Endothelial cell of umbilical vein (primary cell): ENCODE results near the gene PRDX1. TPM values are rescaled to one million over a fixed set of nuclear protein-coding genes. Genes with fewer than 3 reads are reported as not detected.
A peak's percentile ranks its signal among the peaks of the same experiment; 100 is the strongest.

Experiments
- BruUV-seq: library from RNA; stranded (reverse); fragments of 400-500 nt; replicated peaks from 2 replicates; lab custom pipeline; 2021; lab: Mats Ljungman, UMichigan
- CTCF ChIA-PET: fragments of 300-600, 350-600 bp; sonication (Branson Sonifier 250); formaldehyde crosslinking; loops from one replicate; lab custom pipeline; 2021; ENCODE audit warnings: antibody characterized with exemption, inconsistent platforms; lab: Charles Lee
- POLR2A ChIA-PET: fragments of 300-600, 350-600 bp; sonication (Branson Sonifier 250); formaldehyde crosslinking; loops from one replicate; lab custom pipeline; 2021; ENCODE audit warnings: antibody characterized with exemption, inconsistent platforms; lab: Charles Lee
- DNase-seq: peaks from one replicate; pipeline ENCODE4 v3.0.0-alpha.2; 2011; ENCODE audit warnings: low read depth, low spot score
- FAIRE-seq: peaks from 2 replicates; lab custom pipeline; 2011; peaks lifted over from hg19 to GRCh38; lab: Jason Lieb, UNC
- H2AFZ ChIP-seq: 2 replicates; pipeline ENCODE4 v1.6.0; 2012; ENCODE audit warnings: low read depth, low read length, control low read depth, inconsistent platforms
- H3K27ac ChIP-seq: 2 replicates; pipeline ENCODE4 v1.5.1; 2011; ENCODE audit warnings: low read depth, mild to moderate bottlenecking, control low read depth, low read length, moderate library complexity; ENCODE audit not compliant: insufficient read depth
- H3K27me3 ChIP-seq, 2 experiments: 2 replicates each; pipeline versions ENCODE4 v1.6.0 to v1.6.1; 2011; ENCODE audit warnings: low read length in 2 of 2, mixed read lengths in 1 of 2; ENCODE audit not compliant: control insufficient read depth in 2 of 2, insufficient read depth in 2 of 2
- H3K36me3 ChIP-seq, 2 experiments: 2 replicates in 1 of 2; 3 replicates in 1 of 2; pipeline ENCODE4 v1.5.1; 2011; ENCODE audit warnings: low read length in 2 of 2, mild to moderate bottlenecking in 1 of 2, moderate library complexity in 1 of 2; ENCODE audit not compliant: control insufficient read depth in 2 of 2, insufficient read depth in 2 of 2; ENCODE audit errors: extremely low read depth in 1 of 2
- H3K4me1 ChIP-seq: 3 replicates; pipeline ENCODE4 v1.5.1; 2011; ENCODE audit warnings: mild to moderate bottlenecking, low read length; ENCODE audit not compliant: control insufficient read depth, insufficient read depth; ENCODE audit errors: extremely low read depth
- H3K4me2 ChIP-seq: 2 replicates; pipeline ENCODE4 v1.6.1; 2011; ENCODE audit warnings: low read length, control low read depth, mixed read lengths; ENCODE audit not compliant: insufficient read depth
- H3K4me3 ChIP-seq, 3 experiments: fragments of 200-600 bp in 1 of 3; sonication (generic), shearing (Covaris generic) in 1 of 3; replicated peaks in 1 of 3; 2 replicates each; pipeline ENCODE4 v1.5.1; 2011 to 2016; ENCODE audit warnings: control low read depth in 3 of 3, low read length in 3 of 3, mild to moderate bottlenecking in 2 of 3, inconsistent platforms in 1 of 3, low read depth in 1 of 3, moderate library complexity in 1 of 3; ENCODE audit not compliant: insufficient read depth in 1 of 3
- H3K79me2 ChIP-seq: 2 replicates; pipeline ENCODE4 v1.6.0; 2012; ENCODE audit warnings: low read length, inconsistent platforms; ENCODE audit not compliant: control insufficient read depth, insufficient read depth
- H3K9ac ChIP-seq: replicated peaks from 2 replicates; pipeline ENCODE3; 2011; ENCODE audit warnings: low read length, control low read depth; ENCODE audit not compliant: insufficient read depth; ENCODE audit errors: extremely low read depth
- H3K9me1 ChIP-seq: replicated peaks from 3 replicates; pipeline ENCODE4 v1.6.0; 2011; ENCODE audit warnings: mild to moderate bottlenecking, low read length; ENCODE audit not compliant: control insufficient read depth, insufficient read depth; ENCODE audit errors: extremely low read depth
- H3K9me3 ChIP-seq: replicated peaks from 2 replicates; pipeline ENCODE4 v1.5.1; 2012; ENCODE audit warnings: low read length, inconsistent platforms; ENCODE audit not compliant: control insufficient read depth, insufficient read depth
- H4K20me1 ChIP-seq: replicated peaks from 2 replicates; pipeline ENCODE3; 2011; ENCODE audit warnings: mild to moderate bottlenecking, low read length; ENCODE audit not compliant: control insufficient read depth, insufficient read depth; ENCODE audit errors: extremely low read depth
- CTCF ChIP-seq, 2 donors: IDR thresholded peaks; 1 replicate in 1 of 2; 2 replicates in 1 of 2; pipeline ENCODE4 v1.5.1; 2011; ENCODE audit warnings: low read length in 2 of 2, mild to moderate bottlenecking in 2 of 2, moderate library complexity in 2 of 2, control low read depth in 1 of 2, inconsistent platforms in 1 of 2, low read depth in 1 of 2; ENCODE audit not compliant: insufficient read depth in 1 of 2; ENCODE audit errors: extremely low read depth in 1 of 2
- GATA2 ChIP-seq: IDR thresholded peaks from 2 replicates; pipeline ENCODE4 v1.7.0; 2011; ENCODE audit warnings: low read depth, mild to moderate bottlenecking, moderate library complexity, mixed read lengths, low read length; ENCODE audit not compliant: insufficient read length, insufficient read depth
- MAX ChIP-seq: IDR thresholded peaks from 2 replicates; pipeline ENCODE4 v1.6.1; 2011; ENCODE audit not compliant: insufficient read depth, insufficient read length
- MYC ChIP-seq: IDR thresholded peaks from one replicate; pipeline ENCODE4 v1.6.1; 2011; ENCODE audit warnings: mild to moderate bottlenecking, low read depth, low read length
- POLR2A ChIP-seq: IDR thresholded peaks from 2 replicates; pipeline ENCODE4 v1.6.1; 2012; ENCODE audit warnings: low read depth, mild to moderate bottlenecking, control low read depth, low read length
- dilution Hi-C: fragments of 300-500 bp; cut with MboI; formaldehyde crosslinking; loops from one replicate; pipeline ENCODE4 v1.15.0; 2019; ENCODE audit warnings: low sequenced_read_pairs; ENCODE audit not compliant: extremely low pct_ligation_motif_present
- intact Hi-C: fragments of 100-400 bp; cut with micrococcal nuclease; formaldehyde crosslinking; loops from one replicate; pipeline ENCODE4 v1.10.0; 2022
- polyA plus RNA-seq, 4 experiments: library from polyadenylated mRNA; depleted of rRNA in 3 of 4; stranded (reverse) in 3 of 4; unstranded in 1 of 4; fragments of >200 nt; gene quantifications; 2 replicates each; pipeline versions ENCODE4 v1.2.1 to v1.2.3, GENCODE V29; 2011 to 2012; ENCODE audit warnings: missing spikeins in 1 of 4
- total RNA-seq: library from RNA; stranded (reverse); gene quantifications from 2 replicates; pipeline ENCODE4 v1.2.3, GENCODE V29; 2021

PRDX1 gene
- total and polyA plus RNA-seq, 2 donors (not counting 3 experiments of a cell fraction or from before 2014, with no cell fraction given), result 622 to 685 TPM

- no peak within 1 kb of the TSS for H3K27ac ChIP-seq
- no peaks in the 10 kb centered on the region for H3K36me3 ChIP-seq
- no peaks in the 10 kb centered on the region for H4K20me1 ChIP-seq
- peak within 1 kb of the TSS; percentile 50 for H3K9ac ChIP-seq
- dilution Hi-C loops, result loop anchor here (25.0 kb wide), 1 partner anchor 129 kb away; no protein-coding TSS in a partner anchor
- H3K79me2 ChIP-seq, result no peaks in the 10 kb centered on the region
- TF ChIP-seq GATA2, result no peak
- peak in 1 of 2 donors; percentile 32 for TF ChIP-seq CTCF (IDR thresholded peaks at IDR 0.05; ENCODE audit: extremely low read depth in 1 of 2, insufficient read depth in 1 of 2, low read depth in 1 of 2, low read length in 2 of 2)
- TF ChIP-seq POLR2A, result no peak
- peak; percentile 98 for TF ChIP-seq MAX
- no peak for TF ChIP-seq MYC
- no peaks in the 10 kb centered on the region for H3K9me3 ChIP-seq
- peaks cover 6% of the 10 kb centered on the region for H3K4me1 ChIP-seq
- no peaks in the 10 kb centered on the region for H3K9me1 ChIP-seq
- intact Hi-C loops, result loop anchor here (1.0 to 10.0 kb wide), 5 partner anchors 9 to 656 kb away; partner anchors contain the start of genes CCDC163, MMACHC, MUTYH and TOE1
- peak within 1 kb of the TSS; percentile 97 for H2AFZ ChIP-seq
- CTCF ChIA-PET, result interaction anchor here (0.8 to 9.8 kb wide), 14 partner anchors 9 to 691 kb away, joined by 3 to 457 read pairs (median 9); partner anchors contain the start of genes CCDC163, HECTD3, MMACHC and MUTYH
- BruUV-seq, result no TSS peak
- DNase-seq, result peak; percentile 100
- peak within 1 kb of the TSS; percentile 53 to 63 (median 56) for H3K4me3 ChIP-seq
- H3K4me2 ChIP-seq, result peak within 1 kb of the TSS; percentile 72
- POLR2A ChIA-PET, result interaction anchor here (0.6 to 4.3 kb wide), 6 partner anchors 9 to 151 kb away, joined by 3 to 28 read pairs (median 4); partner anchors contain the start of genes CCDC163, MMACHC, PRDX1 and TOE1
- H3K27me3 ChIP-seq, result peaks cover 8 to 10% of the 10 kb centered on the region in 2 experiments
- peak; percentile 99 for FAIRE-seq
Measured at GRCh38 chr1:45490626-45491486, 30.8 kb downstream of the PRDX1 start, which contains the start of gene TESK2. TSS of gene TESK2 (minus strand) at chr1:45491163. CDS start at chr1:45457785, 33,378 bp downstream.
